Measurements from ENCODE around the gene STEAP4. TPM values are rescaled to one million over a fixed set of nuclear protein-coding genes. Genes with fewer than 3 reads are reported as not detected.
A peak's percentile ranks its signal among the peaks of the same experiment; 100 is the strongest.

Gene STEAP4
- total RNA-seq, 3 donors from 2014 or later: 2.1 to 42.2 (median 9.1) TPM

GRCh38 chr7:88229302-88229995, 77.2 kb downstream of the STEAP4 start:
- peak; percentile 75 for ATAC-seq
- peaks cover 7% of the 10 kb centered on the region for H3K4me1 ChIP-seq (ENCODE audit: low read depth)
- no peaks in the 10 kb centered on the region for H3K9me3 ChIP-seq
- TF ChIP-seq CTCF (IDR thresholded peaks at IDR 0.05): no peak
- intact Hi-C loops (cut with DNase I, micrococcal nuclease): no loop called here
- DNase-seq: peak in 1 of 3 donors; percentile 83
- no peak overlapping the region for H3K4me3 ChIP-seq
- no peaks in the 10 kb centered on the region for H3K36me3 ChIP-seq (ENCODE audit: low read depth)

- Histone ChIP-seq H3K4me1 (ENCODE audit: low read depth) (peaks cover 7% of the 10 kb centered on the region), H3K4me3 (peak overlapping the region; percentile 20), H3K36me3 (ENCODE audit: low read depth) (no peaks in the 10 kb centered on the region), H3K9me3 (no peaks in the 10 kb centered on the region)
- peak; percentile 75 to 81 (median 77) for DNase-seq
- intact Hi-C loops (cut with DNase I, micrococcal nuclease): no loop called here
- ATAC-seq: peak; percentile 76
- TF ChIP-seq CTCF (IDR thresholded peaks at IDR 0.05): no peak
Observed at GRCh38 chr7:88226886-88227516, 79.7 kb downstream of the STEAP4 start.

- no peaks in the 10 kb centered on the region for H3K9me3 ChIP-seq
- H3K4me1 ChIP-seq (ENCODE audit: low read depth): peaks cover 7% of the 10 kb centered on the region
- no peak for TF ChIP-seq CTCF (IDR thresholded peaks at IDR 0.05)
- peak overlapping the region; percentile 20 for H3K4me3 ChIP-seq
- ATAC-seq (no peak), DNase-seq (no peak)
- intact Hi-C loops (cut with DNase I, micrococcal nuclease): no loop called here
- no peaks in the 10 kb centered on the region for H3K36me3 ChIP-seq (ENCODE audit: low read depth)
Observed at GRCh38 chr7:88226201-88226600, 80.5 kb downstream of the STEAP4 start.

GRCh38 chr7:88224601-88225275, 82.0 kb downstream of the STEAP4 start:
- peaks cover 7% of the 10 kb centered on the region for H3K4me1 ChIP-seq (ENCODE audit: low read depth)
- intact Hi-C loops (cut with DNase I, micrococcal nuclease): no loop called here
- DNase-seq: no peak
- no peak for TF ChIP-seq CTCF (IDR thresholded peaks at IDR 0.05)
- no peaks in the 10 kb centered on the region for H3K9me3 ChIP-seq
- H3K4me3 ChIP-seq: peak overlapping the region; percentile 20
- no peaks in the 10 kb centered on the region for H3K36me3 ChIP-seq (ENCODE audit: low read depth)
- no peak for ATAC-seq

GRCh38 chr7:88223265-88223664, 83.4 kb downstream of the STEAP4 start:
- TF ChIP-seq CTCF (IDR thresholded peaks at IDR 0.05): no peak
- no peaks in the 10 kb centered on the region for H3K36me3 ChIP-seq (ENCODE audit: low read depth)
- ATAC-seq (no peak), DNase-seq (no peak)
- intact Hi-C loops (cut with DNase I, micrococcal nuclease): no loop called here
- no peaks in the 10 kb centered on the region for H3K9me3 ChIP-seq
- H3K4me1 ChIP-seq (ENCODE audit: low read depth): peaks cover 2% of the 10 kb centered on the region
- no peak overlapping the region for H3K4me3 ChIP-seq

Other genes with a start within 250 kb of the STEAP4 start
- gene SRI, start 86.9 kb downstream of the STEAP4 start, total RNA-seq: 100 to 1,000 TPM; 369 to 809 (median 670) TPM